Measurements from ENCODE around the gene CASZ1.

The CASZ1 gene

DNA sequence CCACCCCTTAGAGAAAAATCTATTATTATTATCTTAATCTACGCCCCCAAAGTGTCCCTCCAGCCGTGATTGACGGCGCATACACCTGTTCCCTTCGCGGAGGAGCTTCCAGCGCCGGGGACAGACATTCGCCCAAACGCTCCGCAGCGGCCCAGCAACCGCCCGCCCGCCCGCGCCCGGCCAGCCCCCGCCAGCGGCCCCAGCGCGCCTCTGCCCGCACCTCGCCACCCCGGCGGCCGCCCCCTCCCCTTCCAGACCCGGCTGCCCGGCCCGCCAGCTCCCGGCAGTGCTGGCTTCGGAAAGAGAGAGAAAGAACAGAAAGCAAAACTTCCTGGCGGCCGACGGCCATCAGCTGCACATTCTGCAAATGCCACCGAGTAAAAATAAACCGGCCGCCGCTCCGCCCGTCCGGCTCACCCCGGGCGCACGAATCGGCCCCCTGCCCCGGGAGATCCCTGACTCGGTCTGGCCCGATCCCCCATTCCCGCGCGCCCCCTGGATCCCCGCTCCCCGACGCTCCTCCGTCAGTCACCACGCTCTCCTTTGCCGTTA, 1.6 kb downstream of the CASZ1 start:
- DNase-seq = peak; percentile 12

GRCh38 chr1:10793129-10793651, 3.3 kb downstream of the CASZ1 start:
- DNase-seq = no peak

DNA sequence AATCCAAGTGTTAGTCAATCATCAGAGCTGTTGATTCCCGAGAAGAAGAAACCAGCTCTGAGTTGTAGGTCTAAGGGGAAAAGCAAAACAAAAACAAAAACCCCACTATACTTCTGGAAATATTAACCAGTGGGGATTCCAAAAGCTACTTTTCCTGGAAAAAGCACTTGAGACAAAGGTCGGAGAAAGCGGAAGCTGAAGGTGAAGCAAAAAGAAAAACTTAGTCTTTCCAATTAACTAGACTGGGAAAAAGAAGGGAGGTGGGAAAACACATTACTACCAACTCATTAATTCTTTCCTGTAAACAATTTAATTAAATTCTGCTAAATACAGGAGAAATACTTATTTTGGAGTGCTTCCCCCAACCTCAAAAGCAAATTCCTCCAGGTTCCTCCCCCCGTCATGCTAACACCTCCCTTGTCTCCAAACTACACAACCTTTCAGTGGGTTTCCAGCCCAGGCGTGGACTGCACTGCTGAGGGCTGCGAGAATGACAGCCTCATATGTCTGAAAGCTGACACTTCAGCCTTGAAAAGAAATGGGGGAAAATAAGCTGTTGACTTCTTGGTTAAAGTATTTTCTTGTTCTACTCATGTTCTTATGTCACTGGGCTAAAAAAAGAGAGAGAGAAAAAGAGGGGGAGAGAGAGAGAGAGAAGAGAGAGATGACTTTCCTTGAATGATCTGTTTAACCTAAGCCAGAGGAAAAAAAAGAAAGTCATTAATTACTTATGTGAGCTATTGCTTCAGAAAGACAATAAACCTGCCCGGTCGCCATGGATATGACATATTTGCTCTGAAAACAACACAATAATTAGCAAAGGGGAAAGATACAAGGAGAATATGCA, 5.1 kb downstream of the CASZ1 start:
- DNase-seq = no peak

DNA sequence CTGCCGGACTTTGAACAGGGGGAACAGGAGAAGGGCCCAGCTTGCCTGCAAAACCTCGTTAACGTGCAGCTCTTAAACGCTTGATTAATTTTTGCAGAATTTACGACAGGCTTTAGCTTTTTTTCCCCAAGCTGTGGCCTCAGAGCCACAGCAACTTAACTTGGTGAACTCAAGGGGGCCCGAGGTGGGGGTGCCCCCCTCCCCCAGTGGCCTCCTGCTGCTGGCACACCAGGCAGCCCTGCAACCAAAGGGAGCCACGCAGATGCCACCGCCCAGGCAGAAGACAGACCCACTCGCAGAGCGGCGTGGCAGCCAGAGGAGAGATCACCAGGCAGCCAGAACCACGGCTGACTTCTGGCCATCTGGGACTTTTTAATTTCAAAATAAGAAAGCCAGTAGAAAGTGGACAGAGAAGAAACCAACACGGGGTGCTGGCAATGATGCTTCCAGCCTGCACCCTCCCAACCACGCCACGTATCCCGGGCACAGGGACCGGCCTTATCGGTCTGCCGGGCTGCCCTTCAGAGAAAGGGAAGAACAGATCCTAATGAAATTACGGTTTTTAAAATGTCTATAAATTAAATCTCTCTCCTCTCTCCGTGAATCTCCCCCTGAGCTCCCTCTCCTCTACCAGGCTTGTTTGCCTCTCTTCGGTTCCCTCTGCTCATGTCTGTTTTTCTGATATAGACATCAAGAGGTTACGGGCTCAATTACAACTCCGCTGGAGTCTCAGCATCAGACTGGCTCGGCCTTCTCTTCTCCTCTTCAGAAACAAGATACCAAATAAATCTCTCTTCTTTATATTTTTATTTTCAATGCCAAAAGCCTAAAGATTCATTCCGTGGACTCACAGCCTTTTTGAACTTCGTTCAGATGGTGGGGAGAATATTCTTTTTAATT, 6.4 kb downstream of the CASZ1 start:
- DNase-seq = no peak

DNA sequence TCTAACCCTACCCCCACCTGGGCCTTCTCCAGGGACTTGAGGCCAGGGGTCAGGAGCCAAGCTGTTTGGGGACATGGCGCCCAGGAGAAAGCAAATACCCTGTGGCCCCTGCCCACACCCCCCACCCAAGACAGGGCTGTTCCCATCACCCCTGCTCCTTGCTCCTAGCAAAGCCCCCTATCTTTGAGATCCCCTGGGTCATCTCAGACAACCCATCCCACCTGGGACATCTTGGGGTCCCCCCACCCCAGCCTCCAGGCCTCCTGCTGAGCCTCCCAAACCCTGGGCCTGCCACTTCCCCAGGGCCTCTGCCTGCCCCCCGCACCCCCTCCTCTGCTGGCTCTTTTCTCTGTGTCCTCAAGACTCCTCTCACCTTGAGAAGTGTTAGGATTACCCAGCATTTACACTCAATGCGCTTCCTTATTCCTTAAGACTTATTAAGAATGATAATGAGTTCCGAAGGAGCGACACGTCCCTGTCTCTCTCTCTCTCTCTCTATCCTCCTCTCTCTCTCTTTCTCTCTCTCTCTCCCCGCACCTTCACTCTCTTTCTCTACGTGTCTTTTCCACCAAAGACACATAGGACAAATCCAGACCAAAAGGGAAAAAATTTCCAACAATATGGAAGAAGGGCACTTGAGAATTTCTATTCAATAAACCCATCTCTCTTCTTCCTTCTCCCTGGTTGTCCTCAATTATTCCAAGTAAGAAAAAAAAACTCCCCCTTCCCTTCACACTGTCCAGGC, 7.2 kb downstream of the CASZ1 start:
- no peak for DNase-seq

DNA sequence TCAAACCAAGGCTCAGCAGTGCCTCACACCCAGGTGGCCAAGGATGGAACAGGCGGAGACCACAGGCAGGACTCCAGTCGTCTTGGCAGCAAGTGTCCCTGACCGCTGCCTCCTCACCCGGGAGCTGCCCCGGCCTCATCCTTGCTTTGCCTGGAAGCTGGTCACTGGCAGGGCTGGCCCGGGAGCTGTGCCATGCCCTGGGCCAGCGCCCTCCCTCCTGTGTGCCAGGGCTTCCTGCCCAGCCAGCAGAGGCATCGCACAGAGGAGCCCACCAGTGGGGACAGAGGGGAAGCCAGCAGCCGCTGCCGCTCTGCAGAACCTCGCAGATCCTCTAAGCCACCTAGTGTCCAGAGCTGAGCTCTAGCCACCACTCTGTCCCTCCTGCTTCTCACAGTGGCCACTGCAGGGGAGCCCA, 7.8 kb downstream of the CASZ1 start:
- DNase-seq = no peak

DNA sequence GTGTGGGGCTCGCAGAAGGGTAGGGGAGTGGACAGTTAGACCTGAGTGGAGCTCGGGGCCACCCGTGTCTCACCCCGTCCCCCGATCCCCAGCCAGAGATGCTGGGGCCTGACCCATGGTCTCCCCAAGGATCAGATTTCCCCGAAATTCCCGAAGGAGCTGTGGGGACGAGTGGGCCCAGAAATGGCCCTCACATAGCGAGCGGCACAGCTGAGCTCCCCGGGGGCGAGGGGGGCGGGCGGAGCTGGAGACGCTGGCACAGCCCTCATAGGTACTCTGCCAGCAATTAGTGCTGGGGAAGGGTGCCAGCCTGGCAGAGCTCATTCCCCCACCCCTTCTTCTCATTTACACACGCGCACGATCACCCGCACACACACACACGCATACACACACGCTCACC, 9.2 kb downstream of the CASZ1 start:
- no peak for DNase-seq

- DNase-seq = no peak
Measured at GRCh38 chr1:10785728-10786638, 10.5 kb downstream of the CASZ1 start.

DNA sequence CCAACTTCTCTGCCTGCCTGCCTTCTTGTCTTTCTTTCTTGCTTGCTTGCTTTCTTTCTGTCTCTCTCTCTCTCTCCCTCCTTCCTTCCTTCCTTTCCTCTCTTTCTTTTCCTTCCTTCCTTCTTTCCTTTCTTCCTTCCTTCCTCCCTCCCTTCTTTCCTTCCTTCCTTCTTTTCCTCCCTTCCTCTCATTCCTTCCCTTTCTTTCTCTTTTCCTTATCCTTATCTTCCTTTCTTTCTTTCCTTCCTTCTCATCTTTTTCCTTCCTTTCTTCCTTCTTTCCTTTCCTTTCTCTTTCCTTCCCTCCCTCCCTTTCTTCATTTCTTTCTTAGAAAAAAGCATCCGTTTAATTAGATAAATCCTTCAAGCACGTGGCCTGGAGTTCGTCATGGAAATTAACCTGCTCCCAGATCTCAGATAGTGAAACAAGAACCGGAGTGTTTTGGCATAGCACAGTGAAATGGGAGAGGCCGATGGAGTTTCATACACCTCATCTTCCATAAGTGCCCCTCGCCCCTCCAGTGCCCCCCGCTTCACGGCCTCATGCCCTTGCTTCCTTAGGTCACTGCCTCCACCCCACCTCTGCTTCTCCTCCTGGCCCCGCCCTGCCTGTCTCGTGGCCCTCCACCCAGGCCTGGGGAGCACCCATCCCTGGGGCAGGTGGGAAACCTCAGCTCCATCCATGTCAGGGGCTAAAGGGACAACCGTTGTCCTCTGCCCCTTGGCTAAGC, 11.3 kb downstream of the CASZ1 start:
- no peak for DNase-seq

- DNase-seq = no peak
Measured at GRCh38 chr1:10782491-10783244, 13.8 kb downstream of the CASZ1 start.

DNA sequence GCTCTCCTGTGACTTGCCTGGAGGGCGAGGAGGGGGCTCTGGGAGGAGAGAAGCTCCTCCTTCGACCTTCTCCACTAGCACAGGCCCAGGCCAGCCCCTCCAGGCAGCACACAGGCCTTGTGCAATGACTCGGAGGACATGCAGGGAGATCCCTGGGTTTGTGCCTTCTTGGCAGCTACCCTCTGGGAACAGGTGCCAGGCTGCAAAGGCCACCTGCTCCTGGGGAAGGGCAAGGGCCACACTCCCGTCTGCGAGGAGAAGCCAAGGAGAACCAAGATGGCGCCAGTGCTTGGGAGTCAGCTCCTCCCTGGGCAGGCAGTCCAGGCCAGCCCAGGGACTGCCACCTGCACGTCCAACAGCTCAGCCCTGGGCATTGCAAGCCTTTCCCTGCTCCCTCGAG, 15.3 kb downstream of the CASZ1 start:
- no peak for DNase-seq

GRCh38 chr1:10779841-10780240, 16.6 kb downstream of the CASZ1 start:
- DNase-seq = no peak

DNA sequence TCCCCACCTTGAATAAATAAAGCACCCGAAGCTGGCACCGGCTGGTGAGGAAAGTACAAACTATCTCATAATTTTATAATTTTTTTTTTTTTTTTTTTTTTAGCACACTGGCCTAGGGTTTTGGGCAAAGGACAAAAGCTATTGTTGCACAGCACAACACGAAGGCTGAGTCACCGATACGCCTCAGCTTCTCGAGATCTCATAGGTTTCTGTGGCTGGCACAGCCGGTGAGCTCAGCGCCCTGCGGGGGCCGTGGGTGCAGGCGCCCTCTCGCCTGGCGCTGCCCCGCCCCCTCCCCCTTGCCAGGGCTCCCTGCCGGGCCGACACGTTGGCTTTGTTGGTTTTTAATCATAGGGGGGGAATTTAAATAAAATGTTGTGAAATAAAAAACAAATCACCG, 17.2 kb downstream of the CASZ1 start:
- DNase-seq = no peak

DNA sequence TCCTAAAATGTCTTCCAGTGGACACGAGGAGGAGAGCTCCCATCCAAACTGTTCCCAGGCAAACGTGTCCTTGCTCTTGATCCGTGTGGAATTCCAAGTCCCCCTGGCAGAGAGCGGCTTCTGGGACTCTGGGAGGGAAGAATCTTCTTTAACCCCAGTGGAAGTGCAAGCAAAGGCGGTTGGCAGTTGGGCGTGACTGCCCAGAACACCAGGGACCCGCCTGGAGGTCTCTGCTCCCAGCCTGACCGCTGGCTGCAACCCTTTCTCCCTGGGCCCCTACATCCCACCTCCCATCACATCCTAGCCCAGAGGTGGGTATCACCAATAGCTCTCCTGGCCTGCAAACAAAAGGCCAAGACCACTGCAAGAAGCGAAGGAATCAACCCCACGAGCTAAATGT, 17.8 kb downstream of the CASZ1 start:
- no peak for DNase-seq

DNA sequence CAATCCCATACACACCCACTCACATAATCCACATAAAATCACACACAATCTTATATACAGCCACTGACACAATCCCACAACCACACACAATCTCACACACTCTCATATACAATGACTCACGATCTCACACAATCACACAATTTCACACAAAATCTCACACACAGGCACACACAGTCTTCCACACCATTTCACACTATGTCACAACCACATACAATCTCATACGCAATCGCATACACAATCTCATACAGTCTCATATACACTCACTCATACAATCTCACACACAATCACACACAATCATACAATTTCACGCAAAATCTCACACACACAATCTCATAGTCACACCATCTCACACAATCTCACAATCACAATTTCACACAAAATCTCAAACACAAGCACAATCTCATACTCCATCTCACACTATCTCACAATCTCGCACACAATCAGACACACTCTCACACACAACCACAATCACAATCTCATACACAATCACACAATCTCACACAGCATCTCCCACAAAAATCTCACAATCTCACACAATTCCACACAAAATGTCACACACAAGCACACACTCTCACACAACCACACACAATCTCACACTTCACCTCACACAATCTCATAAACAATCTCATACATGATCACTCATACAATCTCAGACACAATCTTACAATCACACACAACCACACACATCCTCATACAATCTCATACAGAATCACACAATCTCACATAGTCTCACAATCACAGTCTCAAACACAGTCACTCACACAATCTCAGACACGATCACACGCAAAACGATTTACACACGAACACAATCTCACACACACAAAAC, 18.5 kb downstream of the CASZ1 start:
- no peak for DNase-seq

DNA sequence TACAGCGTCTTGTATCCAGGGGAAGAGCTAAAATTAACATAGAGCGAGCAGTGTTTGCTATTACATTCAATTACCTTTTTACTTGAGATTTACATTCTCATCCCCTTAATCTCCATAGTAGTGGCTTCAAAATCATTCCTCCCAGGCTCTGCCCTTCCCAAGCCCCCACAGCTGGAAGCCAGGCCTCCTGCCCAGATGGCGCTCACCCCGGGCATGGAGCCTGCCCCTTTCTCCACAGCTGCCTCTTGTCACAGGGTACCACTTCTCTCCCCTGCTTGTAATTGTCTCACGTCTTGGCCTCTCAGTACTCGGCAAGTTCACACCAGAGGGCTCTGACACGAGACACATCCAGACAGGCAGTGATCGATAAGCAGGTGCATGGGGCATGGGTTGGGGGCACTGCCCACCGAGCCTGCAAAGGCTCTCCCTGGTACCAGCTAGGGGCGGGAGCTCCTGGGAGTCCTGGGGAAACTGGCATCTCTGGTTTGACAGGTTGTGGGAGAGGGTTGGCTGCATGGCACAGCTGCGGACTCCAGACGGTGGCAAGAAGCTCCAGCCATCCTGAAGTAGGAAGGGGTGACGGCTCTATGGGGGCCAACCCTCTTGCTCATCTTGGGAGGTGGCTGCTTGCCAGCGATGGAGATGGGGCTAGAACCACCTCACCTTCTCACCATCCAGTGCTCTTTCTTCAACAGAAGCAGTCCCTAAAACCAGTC, 20.1 kb downstream of the CASZ1 start:
- DNase-seq = no peak

DNA sequence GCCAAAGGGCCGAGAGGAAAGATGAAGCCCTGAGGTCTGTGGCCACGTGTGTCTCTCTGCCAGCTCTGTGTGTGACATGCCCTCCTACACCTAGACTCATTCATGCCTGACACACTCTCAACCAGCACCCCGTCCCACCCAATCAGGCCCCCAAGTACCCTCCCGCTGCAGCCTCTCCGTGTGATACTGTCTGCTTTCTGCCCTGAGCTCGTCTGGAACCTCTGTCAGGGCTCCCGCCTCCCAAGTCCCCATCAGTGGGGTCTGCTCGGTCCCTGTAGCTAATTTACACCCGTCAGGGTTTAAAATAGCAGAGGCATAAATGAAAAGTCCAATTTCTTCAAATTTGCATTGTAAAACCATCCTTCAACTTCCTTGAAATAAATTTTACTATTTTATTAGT, 20.7 kb downstream of the CASZ1 start:
- DNase-seq = no peak

GRCh38 chr1:10774615-10775310, 21.7 kb downstream of the CASZ1 start:
- DNase-seq = no peak
